GM21423 (cell line): ENCODE results near the gene KRT71.

Experiments used
- ATAC-seq: cut with Tn5 transposase; IDR thresholded peaks from one replicate; pipeline ENCODE4 v1.9.1; 2021; ENCODE audit warnings: mild to moderate bottlenecking, moderate library complexity; ENCODE audit not compliant: unreplicated experiment

KRT71 gene

DNA sequence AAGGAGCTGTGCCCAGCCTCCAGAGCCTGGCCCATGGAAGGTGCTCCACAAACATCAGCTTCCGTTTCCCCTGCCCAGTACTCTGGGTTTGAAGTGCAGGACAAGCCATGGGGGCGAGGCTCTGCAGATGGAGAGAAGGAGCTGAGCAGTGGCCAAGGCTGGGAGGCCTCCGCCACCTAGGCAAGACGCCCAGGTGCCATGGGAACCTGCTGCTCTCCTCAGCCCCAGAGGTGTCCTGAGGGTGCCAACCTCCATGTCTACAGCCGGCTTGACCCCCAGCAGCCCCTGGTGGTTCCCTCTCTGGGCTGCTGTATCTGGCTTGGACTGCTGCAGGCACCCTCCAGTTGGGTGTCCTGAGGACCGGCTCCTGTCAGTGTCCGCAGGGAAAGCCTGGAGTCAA, 12.4 kb downstream of the KRT71 start:
- no peak for ATAC-seq

DNA sequence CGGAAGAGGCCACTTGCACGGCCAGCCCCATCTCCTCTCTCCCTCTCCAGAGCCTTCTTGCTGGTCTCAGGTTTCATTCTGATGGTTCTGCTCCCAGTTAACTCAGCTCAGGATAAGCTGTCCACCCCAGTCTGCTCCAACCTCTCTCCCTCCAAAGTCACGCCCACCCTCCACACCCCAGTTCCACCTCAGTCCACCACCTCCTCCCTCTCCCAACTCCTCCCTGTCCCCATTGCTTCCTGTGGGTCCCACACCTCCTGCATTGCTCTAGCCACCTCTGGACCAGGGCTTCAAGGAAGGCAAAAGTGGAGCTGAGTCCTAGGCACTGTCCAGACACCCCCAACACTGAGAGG, 13.1 kb downstream of the KRT71 start:
- no peak for ATAC-seq

DNA sequence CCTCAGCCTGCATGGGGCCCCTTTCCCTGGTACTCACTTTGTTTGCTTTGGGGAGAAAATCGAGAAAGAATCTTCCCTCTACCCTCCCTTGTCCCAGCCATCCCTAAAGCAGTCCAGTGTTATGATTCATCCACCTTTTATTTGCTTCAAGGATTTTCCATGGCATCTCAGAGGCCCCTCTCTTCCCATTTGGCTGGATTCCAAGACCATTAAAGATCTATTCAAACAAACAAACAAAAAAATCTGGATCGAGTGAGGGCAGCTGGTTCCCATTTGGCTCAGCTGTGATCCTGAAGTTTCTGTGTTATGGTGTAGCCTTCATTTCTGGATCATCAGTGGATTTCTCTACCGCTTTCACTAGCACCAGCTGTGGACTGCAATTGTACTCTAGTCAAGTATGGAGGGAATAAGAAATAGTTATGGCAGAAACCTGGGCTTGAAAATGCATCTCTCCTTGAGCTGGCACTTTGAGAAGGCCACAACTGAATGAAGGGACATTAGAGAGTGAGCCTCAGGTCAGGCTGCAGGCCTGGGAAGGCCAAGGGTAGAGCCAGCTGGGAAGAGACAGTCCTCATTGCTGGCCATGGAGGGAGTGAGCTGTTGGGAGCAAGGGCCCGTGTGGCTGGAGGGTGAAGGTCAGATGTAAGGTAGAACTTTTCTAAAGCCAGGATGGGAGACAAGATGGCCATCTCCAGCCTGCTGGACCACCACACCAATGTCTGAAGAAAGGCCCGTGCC, 13.7 kb downstream of the KRT71 start:
- ATAC-seq, result no peak

DNA sequence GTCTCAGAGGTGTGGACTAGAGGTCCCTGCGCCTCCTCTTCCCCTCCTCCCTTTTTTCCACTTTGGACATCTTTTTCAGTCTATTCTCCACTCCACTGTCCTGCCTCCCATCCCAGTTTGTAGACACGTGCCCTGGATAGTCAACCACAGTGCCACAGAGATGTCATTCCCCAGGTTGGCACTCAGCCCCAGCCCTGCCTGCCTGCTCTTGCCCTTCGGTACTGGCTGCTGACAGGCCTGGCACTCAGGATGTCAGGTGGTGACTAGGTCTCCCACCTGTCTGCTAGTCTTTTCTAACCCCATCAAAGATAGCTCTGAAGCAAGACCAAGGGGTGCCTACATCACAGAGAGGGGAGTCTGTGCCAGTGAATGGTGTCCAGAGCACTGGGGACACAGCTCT, 15.8 kb downstream of the KRT71 start:
- no peak for ATAC-seq

DNA sequence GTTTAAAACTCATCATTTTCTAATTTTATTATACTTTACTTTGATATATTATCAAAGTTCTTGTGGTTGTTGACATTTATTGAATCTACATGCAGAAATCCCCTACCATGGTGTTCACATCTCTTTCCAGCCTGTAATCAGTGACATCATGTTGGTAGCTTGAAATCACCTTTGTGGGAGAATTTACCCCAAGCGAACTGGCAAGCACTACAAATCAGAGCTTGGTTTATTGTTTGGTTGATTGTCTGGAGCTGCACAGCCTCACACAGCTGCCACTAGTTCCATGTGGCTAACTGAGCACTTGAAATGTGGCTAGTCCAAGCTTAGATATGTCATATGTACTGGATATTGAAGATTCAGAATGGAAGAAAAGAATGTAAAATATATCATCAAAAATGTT, 17.4 kb downstream of the KRT71 start:
- no peak for ATAC-seq

DNA sequence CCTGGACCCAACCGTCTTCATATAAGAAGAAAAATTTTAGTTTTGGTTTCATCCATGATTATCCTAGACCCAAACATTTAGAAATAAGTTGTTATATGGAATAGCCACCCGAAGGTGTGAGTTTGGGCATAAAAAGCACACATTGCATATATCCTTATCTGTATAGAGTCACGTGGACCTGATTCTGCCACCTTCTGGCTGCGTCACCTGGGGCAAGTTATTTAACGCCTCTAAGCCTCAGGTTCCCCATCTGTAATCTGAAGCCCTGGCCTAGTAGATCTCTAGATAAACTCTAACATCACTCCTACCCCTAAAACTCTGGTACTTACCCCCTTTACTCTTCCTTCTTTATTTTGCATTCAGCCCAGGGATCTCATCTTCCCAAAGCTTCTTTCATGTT, 18.5 kb downstream of the KRT71 start:
- no peak for ATAC-seq

DNA sequence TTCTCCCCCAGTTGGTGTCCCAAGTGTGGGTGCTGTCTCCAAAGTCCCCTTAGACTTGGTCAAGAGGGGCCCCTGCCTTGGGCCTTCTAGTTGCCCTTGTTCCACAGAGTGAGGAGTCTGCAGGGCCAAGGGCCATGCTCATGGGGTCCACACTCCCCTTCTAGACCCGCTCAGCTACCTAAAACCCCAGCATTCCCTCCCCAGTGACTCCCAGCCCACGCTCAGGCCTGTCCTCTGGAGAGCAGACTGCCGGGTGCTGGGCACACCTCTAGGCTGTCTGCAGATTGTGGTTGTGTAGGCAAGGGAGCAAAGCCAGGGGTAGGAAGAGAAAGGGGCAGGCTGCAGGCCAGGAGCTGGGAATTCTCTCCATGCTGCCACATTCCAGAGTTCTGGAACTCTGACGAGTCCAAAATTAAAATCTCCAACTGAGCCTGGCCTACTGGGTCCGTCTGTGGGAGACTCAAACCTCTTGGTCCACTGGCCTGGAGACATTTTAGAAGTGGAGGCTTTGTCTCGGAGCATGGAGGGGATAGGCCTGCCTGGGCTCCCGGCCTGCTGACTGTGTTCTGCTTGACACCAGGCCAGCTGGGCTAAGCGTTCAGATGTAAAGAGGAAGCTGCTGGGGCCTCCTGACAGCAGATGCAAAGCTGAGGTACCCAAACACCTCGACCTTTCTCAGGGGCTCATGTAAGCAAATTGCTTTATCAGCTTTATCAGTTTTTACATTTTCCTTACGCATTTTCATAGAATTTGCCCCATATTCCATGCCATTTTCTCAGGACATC, 19.1 kb downstream of the KRT71 start:
- ATAC-seq, result no peak

DNA sequence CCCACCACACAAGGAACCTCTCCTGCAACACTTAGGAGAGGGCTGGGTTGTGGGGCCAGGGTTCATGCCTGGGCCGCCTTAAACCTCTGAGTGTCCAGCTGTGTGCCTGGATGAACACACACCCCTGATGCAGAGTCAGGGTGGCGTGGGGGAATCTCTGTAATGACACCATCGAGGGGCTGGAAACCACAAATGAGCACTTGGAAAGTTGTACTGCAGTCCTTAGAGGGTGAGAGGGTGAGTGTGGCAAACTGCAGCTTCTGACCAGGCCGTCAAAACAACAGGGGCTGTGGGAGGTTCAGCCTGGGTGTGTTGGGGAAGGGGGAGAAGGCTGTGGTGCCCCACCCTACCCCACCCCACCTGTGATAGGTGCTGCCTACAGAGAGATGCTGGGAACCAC, 20.3 kb downstream of the KRT71 start:
- ATAC-seq, result no peak

DNA sequence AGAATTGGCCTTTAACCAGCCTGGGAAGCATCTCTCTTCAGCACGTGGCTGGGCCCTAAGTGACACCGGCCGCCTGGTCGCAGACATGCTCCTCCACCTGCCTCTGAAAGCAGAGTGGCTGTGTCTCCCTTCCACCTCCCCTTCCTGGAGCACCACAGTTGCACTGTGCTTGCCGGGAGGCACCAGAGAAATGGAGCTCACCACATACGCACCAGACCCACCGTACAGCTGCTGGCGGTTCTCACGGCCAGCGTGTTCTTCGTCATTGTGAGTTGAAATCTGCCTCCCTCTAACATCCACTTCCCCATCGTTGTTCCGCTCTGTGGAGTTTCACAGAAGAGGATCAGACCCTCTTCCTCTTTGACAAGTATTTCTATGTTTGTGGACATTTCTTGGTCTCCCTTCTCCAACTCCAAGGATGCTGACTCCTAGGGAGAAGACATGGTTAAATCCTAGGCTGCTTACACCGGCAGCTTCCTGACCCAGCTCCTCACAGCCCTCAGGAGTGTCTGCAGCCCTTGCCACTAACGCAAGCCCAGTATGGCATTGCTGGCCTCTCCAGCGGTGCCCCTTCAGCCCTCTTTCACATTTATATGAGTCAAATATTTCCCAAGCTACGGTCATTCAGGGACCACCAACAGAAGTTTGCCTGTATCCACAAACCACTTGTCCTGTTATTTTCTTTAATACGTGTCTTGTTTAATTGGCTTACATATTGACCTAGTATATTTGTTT, 21.2 kb downstream of the KRT71 start:
- ATAC-seq, result no peak

DNA sequence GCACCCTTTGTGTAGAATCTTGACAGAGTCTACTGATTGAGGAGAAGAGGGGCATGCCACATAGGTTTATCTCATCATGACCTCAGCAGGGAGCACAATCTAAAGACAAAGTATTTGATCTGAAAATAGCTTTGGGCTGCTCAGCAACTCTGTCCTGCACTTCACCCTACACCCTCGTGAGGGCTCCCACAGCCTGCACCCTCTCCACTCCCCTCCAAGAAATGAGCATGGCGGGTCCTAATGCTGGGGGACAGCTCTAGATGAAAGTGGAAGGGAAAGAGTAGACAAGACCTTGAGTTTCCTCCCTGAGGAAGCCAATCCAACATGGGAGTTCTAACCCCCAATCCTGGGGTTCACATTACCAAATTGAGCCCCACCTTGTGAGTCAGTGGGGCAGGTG, 22.0 kb downstream of the KRT71 start:
- ATAC-seq, result no peak

DNA sequence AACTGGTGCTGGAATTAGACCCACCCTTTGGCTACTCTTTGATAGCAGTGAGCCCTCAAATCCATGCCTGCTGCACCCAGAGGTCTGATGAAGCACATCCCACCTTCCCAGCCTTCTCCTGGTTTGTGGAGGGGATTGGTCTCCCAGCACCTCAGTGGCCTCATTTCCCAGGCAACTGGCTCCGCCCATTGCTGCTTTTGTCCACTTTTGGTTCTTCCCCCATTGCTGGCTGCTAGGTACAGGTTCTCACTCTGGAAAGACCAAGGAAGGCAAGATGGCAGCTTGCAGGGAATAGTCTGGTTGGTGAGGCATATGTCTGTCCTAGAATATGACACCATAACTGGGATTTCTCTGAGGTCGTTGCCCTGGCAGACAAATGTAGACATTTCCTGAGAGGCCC, 22.6 kb downstream of the KRT71 start:
- no peak for ATAC-seq

DNA sequence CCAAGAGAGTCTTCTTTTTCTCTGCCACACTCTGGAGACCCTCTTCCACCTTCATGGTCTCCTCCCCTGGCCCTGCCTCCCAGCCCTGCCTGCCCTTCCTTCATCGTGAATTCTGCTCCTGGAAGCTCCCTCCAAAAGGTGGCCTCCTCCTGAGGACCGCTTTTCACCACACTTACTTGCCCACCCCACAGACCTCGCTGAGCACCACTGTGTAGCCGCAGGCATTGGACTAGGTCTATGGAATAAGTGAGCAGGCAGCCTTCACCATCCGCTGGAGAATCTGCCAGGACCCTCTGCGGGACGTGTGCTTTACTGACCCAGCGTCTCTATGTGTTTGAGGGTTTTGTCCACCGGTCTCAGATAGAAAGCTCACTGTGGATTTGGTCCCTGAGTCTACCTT, 23.1 kb downstream of the KRT71 start:
- no peak for ATAC-seq

DNA sequence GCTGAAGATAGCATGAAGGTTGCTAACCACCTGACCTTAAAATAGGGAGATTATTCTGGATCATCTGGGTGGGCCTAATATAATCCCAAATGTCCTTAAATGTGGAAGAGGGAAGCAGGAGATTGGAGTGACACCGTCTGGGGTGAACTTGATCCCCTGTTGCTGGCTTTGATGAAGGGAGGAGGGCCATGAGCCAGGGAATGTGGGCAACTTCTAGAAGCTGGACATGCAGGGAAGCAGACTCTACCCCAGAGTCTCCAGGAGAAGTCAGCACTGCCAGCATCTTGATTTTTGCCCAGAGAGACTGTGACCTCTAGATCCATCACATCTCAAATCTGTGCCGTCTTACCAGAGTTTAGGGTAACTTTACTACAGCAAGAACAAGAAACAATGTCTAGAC, 23.5 kb downstream of the KRT71 start:
- ATAC-seq, result no peak

DNA sequence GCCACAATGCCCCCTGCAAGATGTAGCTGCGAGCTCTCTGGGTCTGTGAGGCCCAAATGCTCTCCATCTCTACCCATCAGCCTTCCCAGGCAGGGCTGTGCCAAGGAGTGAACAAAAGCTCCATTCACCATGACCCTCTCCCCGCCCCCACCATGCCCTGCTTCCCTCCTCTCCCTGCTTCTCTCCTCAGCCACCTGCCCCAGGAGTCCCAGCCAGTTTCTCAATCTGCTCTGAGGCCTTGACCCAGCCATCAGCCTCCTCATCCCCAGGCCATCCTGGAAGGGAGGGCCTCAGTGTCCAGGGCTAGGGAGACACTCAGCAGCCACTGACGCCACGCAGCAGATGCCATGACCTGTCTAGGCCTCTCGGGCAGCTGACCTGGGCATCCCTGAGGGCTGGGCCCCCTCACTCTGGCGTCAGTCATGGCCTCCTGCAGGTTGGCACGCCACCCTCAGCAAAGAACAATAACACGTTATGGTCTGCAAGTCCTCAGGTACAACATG, 24.3 kb downstream of the KRT71 start:
- no peak for ATAC-seq

DNA sequence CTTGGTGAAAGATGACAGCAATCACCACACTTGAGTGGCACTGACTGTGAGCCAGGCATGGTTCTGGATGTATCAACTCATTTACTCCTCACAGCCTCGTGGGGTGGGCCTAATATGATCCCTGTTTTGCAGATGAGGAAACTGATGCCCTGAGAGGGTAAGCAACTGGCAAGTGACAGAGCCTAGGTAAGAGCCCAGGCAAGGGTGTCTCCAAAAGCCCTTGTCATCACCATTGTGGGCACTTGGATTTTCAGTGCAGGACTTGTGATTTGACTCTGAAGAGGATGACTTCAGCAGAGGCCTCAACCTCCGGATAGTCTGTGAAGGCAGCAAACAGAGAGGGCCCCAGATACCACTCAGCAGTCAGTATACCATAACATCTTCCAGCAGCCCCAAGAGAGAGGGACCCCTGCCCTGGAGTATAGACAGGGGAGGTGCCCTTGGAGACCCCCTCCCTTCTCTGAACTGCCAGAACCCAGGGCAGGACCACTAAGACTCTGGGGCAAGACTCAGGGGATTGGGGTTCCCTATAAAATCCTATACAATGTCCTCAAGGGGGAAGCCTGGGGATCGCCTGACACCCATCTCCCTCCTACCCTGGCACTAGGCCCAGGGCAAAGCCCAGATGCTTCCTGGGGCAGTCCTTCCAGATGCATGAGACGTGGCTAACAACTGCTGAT, 25.7 kb downstream of the KRT71 start:
- no peak for ATAC-seq

DNA sequence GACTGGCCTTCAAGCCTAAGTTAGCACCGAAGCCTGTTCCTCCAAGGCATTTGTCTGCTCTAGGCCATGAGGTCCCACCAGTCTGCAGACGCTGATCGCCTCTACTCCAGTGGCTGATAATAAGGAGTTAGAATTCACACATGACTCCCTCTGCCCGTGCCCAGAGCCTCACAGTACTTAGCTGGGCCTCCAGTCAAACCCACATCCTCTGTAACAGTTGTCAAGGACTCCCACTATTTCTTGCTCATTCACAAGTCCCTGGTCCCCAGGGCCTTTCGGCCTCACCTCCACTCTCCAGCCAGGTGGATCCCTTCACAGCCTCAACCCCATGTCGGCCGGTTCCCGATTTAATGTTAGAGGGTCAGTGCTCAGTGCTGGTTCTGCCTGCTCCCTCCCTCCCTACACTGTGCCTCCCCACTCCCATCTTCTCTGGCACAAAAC, 26.4 kb downstream of the KRT71 start:
- ATAC-seq, result no peak

DNA sequence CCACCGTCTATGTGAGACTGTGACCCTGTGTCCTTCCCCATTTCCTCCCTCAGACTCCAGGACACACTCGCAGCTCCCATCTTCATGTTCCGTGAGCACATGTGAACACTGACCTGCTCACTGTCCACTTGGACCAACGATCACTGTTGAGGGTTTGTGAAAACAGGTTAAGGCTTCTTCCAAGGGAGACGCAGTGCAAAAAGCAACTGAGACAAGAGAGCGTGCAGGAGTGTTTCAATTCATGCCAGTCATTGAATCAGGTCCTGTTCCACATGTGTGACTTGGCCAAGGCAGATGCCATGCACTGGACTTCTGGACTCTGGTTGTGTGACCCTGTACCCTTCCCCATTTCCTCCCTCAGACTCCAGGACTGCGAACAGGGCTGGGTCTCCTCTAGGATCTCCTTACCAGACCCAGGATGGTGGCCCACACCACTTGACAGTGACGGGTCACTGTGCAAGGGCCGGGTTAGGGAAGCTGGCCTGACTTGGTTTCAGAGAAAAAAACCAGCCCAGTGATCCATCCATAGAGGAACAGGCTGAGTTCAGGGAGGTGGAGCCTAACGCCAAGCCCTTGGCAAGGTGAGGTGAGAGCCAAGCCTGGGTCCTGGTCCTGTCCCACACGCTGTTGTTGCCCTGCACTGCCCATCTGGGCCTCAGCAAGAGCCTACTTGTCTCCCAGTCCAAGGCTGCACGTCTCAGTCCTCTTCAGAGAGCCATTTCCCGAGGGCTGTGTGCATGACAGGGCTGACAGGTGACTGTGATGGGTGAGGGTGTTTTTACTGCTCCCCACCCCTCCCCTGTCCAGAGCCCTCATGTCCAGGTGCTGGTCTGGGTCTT, 27.1 kb downstream of the KRT71 start:
- ATAC-seq, result no peak

DNA sequence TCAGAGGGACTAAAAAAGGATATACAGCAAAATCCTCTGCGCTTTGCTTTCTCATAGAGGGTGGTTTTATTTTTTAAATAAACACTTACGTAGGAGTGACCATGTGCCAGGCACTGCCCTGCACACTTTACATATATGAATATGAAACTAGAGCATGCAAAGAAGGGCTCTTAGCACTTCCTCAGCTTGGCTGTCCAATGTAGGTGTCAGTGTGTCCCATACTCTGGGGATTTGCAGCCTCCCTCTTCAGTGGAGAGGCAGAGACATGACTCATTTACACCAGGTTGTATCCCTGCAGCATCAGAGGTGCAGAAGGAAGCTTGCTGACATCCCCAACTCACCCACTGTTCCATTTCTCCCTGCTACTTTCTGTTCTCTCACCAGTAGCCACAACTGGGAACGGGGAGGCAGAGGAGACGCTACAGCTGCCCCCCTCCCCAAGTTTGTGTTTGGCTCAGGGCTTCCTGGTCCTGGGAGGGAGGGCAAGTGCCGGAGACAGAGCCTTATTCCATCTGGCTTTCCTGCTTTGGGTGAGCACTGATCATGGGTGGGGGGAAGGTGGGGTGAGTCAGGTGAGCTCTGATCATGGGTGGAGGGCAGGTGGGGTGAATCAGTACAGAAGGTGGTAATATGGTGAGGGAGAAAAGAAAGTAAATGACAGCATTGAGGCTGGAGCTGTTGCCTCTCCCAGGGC, 27.9 kb downstream of the KRT71 start:
- no peak for ATAC-seq

DNA sequence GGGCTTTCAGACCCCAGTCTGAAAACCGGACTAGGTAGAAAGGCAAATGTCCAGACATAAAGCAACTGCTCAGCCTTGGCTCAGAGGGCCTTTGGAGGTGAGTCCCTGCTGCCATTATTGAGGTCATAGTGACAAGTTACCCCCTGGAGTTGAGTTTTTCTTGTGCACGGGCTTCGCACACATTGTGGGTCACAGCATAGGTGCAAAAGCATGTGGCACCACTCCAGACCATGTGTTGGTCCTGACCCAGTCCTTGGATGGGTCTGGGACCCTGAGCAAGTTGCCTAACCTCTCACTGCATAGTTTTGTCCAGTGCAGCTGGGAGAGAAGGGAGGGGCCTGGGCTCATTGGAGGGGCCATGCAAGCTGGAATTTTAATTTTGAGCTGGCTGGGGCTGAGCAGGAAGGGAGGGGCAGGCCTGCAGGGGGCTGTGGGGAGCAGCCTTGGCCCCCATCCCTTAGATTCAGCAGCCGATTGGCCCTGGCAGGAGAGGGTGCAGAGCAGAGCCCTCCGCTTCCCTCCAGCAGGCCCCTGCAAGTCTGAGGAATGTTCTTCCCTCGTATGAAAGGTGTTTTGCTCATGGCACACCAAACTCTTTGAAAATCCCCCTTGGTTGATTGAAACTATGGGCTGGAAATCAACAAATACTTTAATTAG, 28.6 kb downstream of the KRT71 start:
- no peak for ATAC-seq
